Measurements from ENCODE around the gene SLX4.

Gene SLX4

GRCh38 chr16:3641801-3642396 lies 30.5 kb upstream of the SLX4 start:
- FAIRE-seq, result no peak
- DNase-seq (ENCODE audit: insufficient read length, low spot score), result no peak
- TF ChIP-seq POLR2AphosphoS5 (IDR thresholded peaks at IDR 0.05; ENCODE audit: low read depth, low read length) (no peak), POLR2A (IDR thresholded peaks at IDR 0.05; ENCODE audit: low read depth, low read length) (no peak), POU2F2 (IDR thresholded peaks at IDR 0.05; ENCODE audit: low read depth, low read length) (no peak), TAF1 (IDR thresholded peaks at IDR 0.05; ENCODE audit: low read depth, low read length) (no peak), SPI1 (IDR thresholded peaks at IDR 0.05; ENCODE audit: low read depth, low read length) (no peak), PAX5 (IDR thresholded peaks at IDR 0.05; ENCODE audit: insufficient read depth, low read length, severe bottlenecking) (no peak)

GRCh38 chr16:3640632-3641501 lies 29.5 kb upstream of the SLX4 start:
- no peak for TF ChIP-seq POLR2A (IDR thresholded peaks at IDR 0.05; ENCODE audit: low read depth, low read length)
- FAIRE-seq (no peak), DNase-seq (ENCODE audit: insufficient read length, low spot score) (no peak)

- no peak for DNase-seq (ENCODE audit: insufficient read length, low spot score)
- no peak for FAIRE-seq
- TF ChIP-seq PAX5 (IDR thresholded peaks at IDR 0.05; ENCODE audit: insufficient read depth, low read length, severe bottlenecking) (no peak), POLR2AphosphoS5 (IDR thresholded peaks at IDR 0.05; ENCODE audit: low read depth, low read length) (no peak), TAF1 (IDR thresholded peaks at IDR 0.05; ENCODE audit: low read depth, low read length) (no peak), POU2F2 (IDR thresholded peaks at IDR 0.05; ENCODE audit: low read depth, low read length) (no peak), SPI1 (IDR thresholded peaks at IDR 0.05; ENCODE audit: low read depth, low read length) (no peak)
These were observed 28.8 kb upstream of the SLX4 start for GRCh38 chr16:3640207-3640606.

GRCh38 chr16:3638916-3639644 lies 27.7 kb upstream of the SLX4 start:
- FAIRE-seq, result peak; percentile 58
- no peak for DNase-seq (ENCODE audit: insufficient read length, low spot score)

GRCh38 chr16:3637371-3637923 lies 26.0 kb upstream of the SLX4 start:
- TF ChIP-seq POLR2AphosphoS5 (IDR thresholded peaks at IDR 0.05; ENCODE audit: low read depth, low read length), result 0 out of 2 replicates have a peak, but pooled peaks have one; percentile 27
- peak; percentile 29; the same call in 1 of the 2 replicates for TF ChIP-seq POLR2A (IDR thresholded peaks at IDR 0.05; ENCODE audit: low read depth, low read length)
- peak; percentile 48; the same call in 1 of the 2 replicates for TF ChIP-seq TAF1 (IDR thresholded peaks at IDR 0.05; ENCODE audit: low read depth, low read length)
- peak; percentile 51; the same call in 1 of the 2 replicates for TF ChIP-seq SPI1 (IDR thresholded peaks at IDR 0.05; ENCODE audit: low read depth, low read length)
- TF ChIP-seq POU2F2 (IDR thresholded peaks at IDR 0.05; ENCODE audit: low read depth, low read length), result no peak
- TF ChIP-seq PAX5 (IDR thresholded peaks at IDR 0.05; ENCODE audit: insufficient read depth, low read length, severe bottlenecking), result no peak
- DNase-seq (ENCODE audit: insufficient read length, low spot score), result no peak
- peak; percentile 79 for FAIRE-seq

More at GRCh38 chr16:3638916-3639644, 27.7 kb upstream of the SLX4 start:
- TF ChIP-seq PAX5 (IDR thresholded peaks at IDR 0.05; ENCODE audit: insufficient read depth, low read length, severe bottlenecking), result no peak
- no peak for TF ChIP-seq POLR2A (IDR thresholded peaks at IDR 0.05; ENCODE audit: low read depth, low read length)
- TF ChIP-seq SPI1 (IDR thresholded peaks at IDR 0.05; ENCODE audit: low read depth, low read length), result no peak
- TF ChIP-seq TAF1 (IDR thresholded peaks at IDR 0.05; ENCODE audit: low read depth, low read length), result no peak
- TF ChIP-seq POLR2AphosphoS5 (IDR thresholded peaks at IDR 0.05; ENCODE audit: low read depth, low read length), result no peak
- no peak for TF ChIP-seq POU2F2 (IDR thresholded peaks at IDR 0.05; ENCODE audit: low read depth, low read length)

GRCh38 chr16:3625911-3626732 lies 14.7 kb upstream of the SLX4 start:
- DNase-seq (ENCODE audit: insufficient read length, low spot score) (no peak), FAIRE-seq (peak; percentile 92)
- TF ChIP-seq PAX5 (IDR thresholded peaks at IDR 0.05; ENCODE audit: insufficient read depth, low read length, severe bottlenecking) (no peak), POLR2AphosphoS5 (IDR thresholded peaks at IDR 0.05; ENCODE audit: low read depth, low read length) (no peak), SPI1 (IDR thresholded peaks at IDR 0.05; ENCODE audit: low read depth, low read length) (peak; percentile 68), POU2F2 (IDR thresholded peaks at IDR 0.05; ENCODE audit: low read depth, low read length) (no peak), POLR2A (IDR thresholded peaks at IDR 0.05; ENCODE audit: low read depth, low read length) (peak; percentile 18; the same call in 1 of the 2 replicates), TAF1 (IDR thresholded peaks at IDR 0.05; ENCODE audit: low read depth, low read length) (no peak)

GRCh38 chr16:3625331-3625730 lies 13.9 kb upstream of the SLX4 start:
- TF ChIP-seq TAF1 (IDR thresholded peaks at IDR 0.05; ENCODE audit: low read depth, low read length) (no peak), PAX5 (IDR thresholded peaks at IDR 0.05; ENCODE audit: insufficient read depth, low read length, severe bottlenecking) (no peak)
- DNase-seq (ENCODE audit: insufficient read length, low spot score), result no peak
- no peak for FAIRE-seq

GRCh38 chr16:3623642-3624041 lies 12.2 kb upstream of the SLX4 start:
- DNase-seq (ENCODE audit: insufficient read length, low spot score) (no peak), FAIRE-seq (peak; percentile 82)
- TF ChIP-seq POLR2AphosphoS5 (IDR thresholded peaks at IDR 0.05; ENCODE audit: low read depth, low read length), result no peak
- TF ChIP-seq SPI1 (IDR thresholded peaks at IDR 0.05; ENCODE audit: low read depth, low read length), result no peak
- TF ChIP-seq TAF1 (IDR thresholded peaks at IDR 0.05; ENCODE audit: low read depth, low read length), result no peak
- TF ChIP-seq POLR2A (IDR thresholded peaks at IDR 0.05; ENCODE audit: low read depth, low read length), result no peak
- no peak for TF ChIP-seq POU2F2 (IDR thresholded peaks at IDR 0.05; ENCODE audit: low read depth, low read length)
- no peak for TF ChIP-seq PAX5 (IDR thresholded peaks at IDR 0.05; ENCODE audit: insufficient read depth, low read length, severe bottlenecking)
